ENCODE results near the gene DUOXA1.

The DUOXA1 gene

DNA sequence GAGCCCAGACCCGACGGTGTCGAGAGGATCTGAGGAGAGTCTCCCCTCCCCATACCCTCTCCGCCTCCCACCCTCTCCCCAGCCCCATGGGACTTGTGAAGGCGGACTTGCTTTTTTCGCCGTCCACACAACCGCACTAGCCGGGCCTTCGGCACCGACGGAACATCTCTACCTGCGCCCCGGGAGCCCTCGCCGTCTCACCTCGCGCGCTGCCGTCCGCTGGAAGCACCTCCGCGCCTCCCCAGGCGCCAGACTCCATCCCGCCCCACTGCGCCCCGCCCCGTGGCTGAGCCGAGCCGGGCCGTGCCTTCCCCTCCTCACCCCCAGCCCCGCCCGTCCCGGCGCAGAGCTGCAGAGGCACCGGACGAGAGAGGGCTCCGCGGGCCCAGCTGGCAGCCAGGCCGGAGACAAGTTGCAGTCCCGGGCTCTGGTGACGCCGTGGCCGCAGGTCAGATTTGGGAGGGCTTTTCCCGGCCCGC, at the start of gene DUOXA1, which contains the start of gene DUOX1:
Gene DUOXA1, minus strand, starts transcription at position 229 of the 479 bp plus-strand sequence. CDS start 6,865 bp downstream, outside the sequence.
Gene DUOX1, plus strand, starts transcription at position 344 of the 479 bp plus-strand sequence. CDS start 1,973 bp downstream, outside the sequence.
- FAIRE-seq, result no peak
- DNase-seq (ENCODE audit: insufficient read length, low spot score), result no peak
- TF ChIP-seq POLR2A (IDR thresholded peaks at IDR 0.05; ENCODE audit: low read depth, low read length), result no peak

DNA sequence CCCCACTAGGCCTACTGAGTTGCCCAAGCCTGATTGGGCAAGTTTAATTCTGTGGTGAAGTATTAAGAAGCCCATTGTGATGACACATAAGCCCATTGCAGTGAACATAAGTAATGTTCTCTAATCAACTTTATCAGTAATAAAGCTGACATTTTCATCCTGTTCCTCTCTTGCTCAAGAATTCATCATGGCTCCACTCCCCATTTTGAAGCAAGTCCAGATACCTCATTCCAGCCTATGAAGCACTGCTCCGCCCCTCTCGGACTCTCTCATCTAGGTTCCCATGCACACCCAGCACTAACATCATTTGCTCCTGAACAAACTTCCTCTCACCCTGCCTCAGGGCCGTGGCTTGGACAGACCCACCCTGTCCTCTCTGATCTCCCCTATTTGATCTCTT, 47.6 kb upstream of the DUOXA1 start:
- DNase-seq (ENCODE audit: insufficient read length, low spot score) (no peak), FAIRE-seq (no peak)

GRCh38 chr15:45174577-45174976, 44.9 kb upstream of the DUOXA1 start:
- DNase-seq (ENCODE audit: insufficient read length, low spot score) (no peak), FAIRE-seq (no peak)
- TF ChIP-seq POLR2A (IDR thresholded peaks at IDR 0.05; ENCODE audit: low read depth, low read length), result no peak

More for the DNA sequence above, 47.6 kb upstream of the DUOXA1 start:
- no peak for TF ChIP-seq POLR2A (IDR thresholded peaks at IDR 0.05; ENCODE audit: low read depth, low read length)

GRCh38 chr15:45174069-45174468, 44.4 kb upstream of the DUOXA1 start:
- no peak for FAIRE-seq
- no peak for DNase-seq (ENCODE audit: insufficient read length, low spot score)
- TF ChIP-seq POLR2A (IDR thresholded peaks at IDR 0.05; ENCODE audit: low read depth, low read length), result no peak

DNA sequence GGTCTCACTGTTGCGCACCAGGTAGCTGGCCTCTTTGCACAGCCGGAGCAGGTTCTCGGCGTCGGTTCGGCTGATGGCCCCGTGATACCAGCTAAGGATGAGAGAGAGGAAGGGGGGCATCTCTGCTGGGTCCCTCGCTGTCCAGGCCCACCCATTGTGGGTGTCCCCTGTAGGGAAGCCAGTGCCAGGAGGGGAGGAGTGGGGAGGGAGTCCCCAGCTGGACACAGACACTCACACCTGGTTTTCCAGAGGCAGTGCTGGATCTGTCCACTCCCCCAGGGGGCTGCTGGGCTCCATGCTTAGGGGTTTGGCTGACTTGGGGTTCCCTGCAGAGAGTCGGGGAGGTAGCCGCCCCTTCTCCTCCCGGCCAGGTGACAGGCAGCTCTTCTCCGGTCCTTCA, 42.2 kb upstream of the DUOXA1 start:
- FAIRE-seq, result no peak
- no peak for DNase-seq (ENCODE audit: insufficient read length, low spot score)
- TF ChIP-seq POLR2A (IDR thresholded peaks at IDR 0.05; ENCODE audit: low read depth, low read length), result no peak

GRCh38 chr15:45169608-45170480, 40.2 kb upstream of the DUOXA1 start:
- FAIRE-seq (no peak), DNase-seq (ENCODE audit: insufficient read length, low spot score) (no peak)

GRCh38 chr15:45168751-45169551, 39.3 kb upstream of the DUOXA1 start:
- no peak for TF ChIP-seq POLR2A (IDR thresholded peaks at IDR 0.05; ENCODE audit: low read depth, low read length)
- DNase-seq (ENCODE audit: insufficient read length, low spot score), result no peak
- FAIRE-seq, result no peak

More at GRCh38 chr15:45169608-45170480, 40.2 kb upstream of the DUOXA1 start:
- TF ChIP-seq POLR2A (IDR thresholded peaks at IDR 0.05; ENCODE audit: low read depth, low read length), result no peak

DNA sequence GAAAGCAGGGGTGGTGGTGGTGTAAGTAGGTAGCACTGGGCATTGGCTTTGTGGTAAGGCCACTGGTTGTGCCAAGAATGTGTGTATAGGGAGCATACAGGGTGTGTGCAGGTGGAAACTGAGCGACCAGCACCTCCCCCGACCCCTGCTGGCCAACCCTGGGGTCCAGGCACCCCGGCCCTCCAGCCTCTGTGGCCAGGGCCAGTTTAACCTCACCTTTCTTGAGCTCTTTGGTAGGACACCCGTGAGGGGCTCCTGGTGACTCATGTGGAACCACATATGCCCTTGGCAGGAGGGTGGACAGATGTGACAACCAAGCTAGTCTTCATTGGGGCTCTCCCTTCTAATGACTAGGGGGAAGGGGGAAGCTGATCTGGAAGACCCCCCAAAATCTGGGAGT, 38.6 kb upstream of the DUOXA1 start:
- DNase-seq (ENCODE audit: insufficient read length, low spot score) (no peak), FAIRE-seq (no peak)
- no peak for TF ChIP-seq POLR2A (IDR thresholded peaks at IDR 0.05; ENCODE audit: low read depth, low read length)

- FAIRE-seq, result no peak
- TF ChIP-seq POLR2A (IDR thresholded peaks at IDR 0.05; ENCODE audit: low read depth, low read length), result no peak
- no peak for DNase-seq (ENCODE audit: insufficient read length, low spot score)
Measured at GRCh38 chr15:45167631-45168205, 38.0 kb upstream of the DUOXA1 start.

- TF ChIP-seq POLR2A (IDR thresholded peaks at IDR 0.05; ENCODE audit: low read depth, low read length), result no peak
- DNase-seq (ENCODE audit: insufficient read length, low spot score) (peak; percentile 92), FAIRE-seq (no peak)
Measured at GRCh38 chr15:45166834-45167630, 37.4 kb upstream of the DUOXA1 start.

- no peak for TF ChIP-seq POLR2A (IDR thresholded peaks at IDR 0.05; ENCODE audit: low read depth, low read length)
- FAIRE-seq (no peak), DNase-seq (ENCODE audit: insufficient read length, low spot score) (no peak)
Measured at GRCh38 chr15:45165536-45165935, 35.9 kb upstream of the DUOXA1 start.

- DNase-seq (ENCODE audit: insufficient read length, low spot score) (no peak), FAIRE-seq (no peak)
- no peak for TF ChIP-seq POLR2A (IDR thresholded peaks at IDR 0.05; ENCODE audit: low read depth, low read length)
Measured at GRCh38 chr15:45164914-45165313, 35.2 kb upstream of the DUOXA1 start.

DNA sequence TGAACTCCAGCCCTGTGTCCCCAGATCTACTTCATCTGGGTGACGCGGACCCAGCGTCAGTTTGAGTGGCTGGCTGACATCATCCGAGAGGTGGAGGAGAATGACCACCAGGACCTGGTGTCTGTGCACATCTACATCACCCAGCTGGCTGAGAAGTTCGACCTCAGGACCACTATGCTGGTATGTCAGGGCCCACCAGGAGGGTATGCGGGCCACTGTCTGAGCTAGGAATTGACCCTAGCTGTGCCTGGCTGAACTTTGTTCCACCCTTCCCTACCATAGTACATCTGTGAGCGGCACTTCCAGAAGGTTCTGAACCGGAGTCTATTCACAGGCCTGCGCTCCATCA, 33.8 kb upstream of the DUOXA1 start:
- TF ChIP-seq POLR2A (IDR thresholded peaks at IDR 0.05; ENCODE audit: low read depth, low read length), result no peak
- no peak for FAIRE-seq

More for the DNA sequence above, 33.8 kb upstream of the DUOXA1 start:
- no peak for DNase-seq (ENCODE audit: insufficient read length, low spot score)

Measured in H54 (cell line).